ENCODE results near the gene TNFAIP8L3.
"Not testable (repeated sequence)": the region's sequence is repeated elsewhere in the genome, so short reads cannot be mapped to it uniquely, and the experiment has no call there.

TNFAIP8L3 gene

GRCh38 chr15:51046016-51046415 is 48.7 kb downstream of the TNFAIP8L3 start:
- no peak for TF ChIP-seq CTCF (IDR thresholded peaks at IDR 0.05; ENCODE audit: borderline replicate concordance, control extremely low read depth, extremely low read depth, insufficient read depth, missing control alignments)
- DNase-seq (ENCODE audit: low spot score): no peak
- in situ Hi-C loops (cut with MboI; ENCODE audit: low sequenced_read_pairs, unreplicated experiment): no loop called here

- no peak for DNase-seq (ENCODE audit: low spot score)
- in situ Hi-C loops (cut with MboI; ENCODE audit: low sequenced_read_pairs, unreplicated experiment): no loop called here
- no peak for TF ChIP-seq CTCF (IDR thresholded peaks at IDR 0.05; ENCODE audit: borderline replicate concordance, control extremely low read depth, extremely low read depth, insufficient read depth, missing control alignments)
Measured at GRCh38 chr15:51044037-51044727, 50.5 kb downstream of the TNFAIP8L3 start.

GRCh38 chr15:51038974-51039319 is 55.8 kb downstream of the TNFAIP8L3 start:
- no peak for TF ChIP-seq CTCF (IDR thresholded peaks at IDR 0.05; ENCODE audit: borderline replicate concordance, control extremely low read depth, extremely low read depth, insufficient read depth, missing control alignments)
- no peak for DNase-seq (ENCODE audit: low spot score)
- in situ Hi-C loops (cut with MboI; ENCODE audit: low sequenced_read_pairs, unreplicated experiment): no loop called here

- TF ChIP-seq CTCF (IDR thresholded peaks at IDR 0.05; ENCODE audit: borderline replicate concordance, control extremely low read depth, extremely low read depth, insufficient read depth, missing control alignments): no peak
- DNase-seq (ENCODE audit: low spot score): no peak
- in situ Hi-C loops (cut with MboI; ENCODE audit: low sequenced_read_pairs, unreplicated experiment): no loop called here
Measured at GRCh38 chr15:51038162-51038973, 56.3 kb downstream of the TNFAIP8L3 start.

- in situ Hi-C loops (cut with MboI; ENCODE audit: low sequenced_read_pairs, unreplicated experiment): not testable (repeated sequence)
Measured at GRCh38 chr15:51037474-51037873, 57.2 kb downstream of the TNFAIP8L3 start.

GRCh38 chr15:51030649-51031316 is 63.9 kb downstream of the TNFAIP8L3 start:
- TF ChIP-seq CTCF (IDR thresholded peaks at IDR 0.05; ENCODE audit: borderline replicate concordance, control extremely low read depth, extremely low read depth, insufficient read depth, missing control alignments): no peak
- in situ Hi-C loops (cut with MboI; ENCODE audit: low sequenced_read_pairs, unreplicated experiment): no loop called here
- DNase-seq (ENCODE audit: low spot score): no peak

More at GRCh38 chr15:51037474-51037873, 57.2 kb downstream of the TNFAIP8L3 start:
- not testable (repeated sequence) for DNase-seq (ENCODE audit: low spot score)

GRCh38 chr15:51025454-51025846 is 69.3 kb downstream of the TNFAIP8L3 start:
- no peak for DNase-seq (ENCODE audit: low spot score)
- in situ Hi-C loops (cut with MboI; ENCODE audit: low sequenced_read_pairs, unreplicated experiment): no loop called here
- TF ChIP-seq CTCF (IDR thresholded peaks at IDR 0.05; ENCODE audit: borderline replicate concordance, control extremely low read depth, extremely low read depth, insufficient read depth, missing control alignments): no peak

All from GM13976 (cell line).